GM19455 (cell line): Measurements from ENCODE around the gene CNTNAP2.

Source experiments
- ATAC-seq: cut with Tn5 transposase; IDR thresholded peaks from one replicate; pipeline ENCODE4 v1.9.1; 2021; ENCODE audit not compliant: unreplicated experiment

CNTNAP2 gene

DNA sequence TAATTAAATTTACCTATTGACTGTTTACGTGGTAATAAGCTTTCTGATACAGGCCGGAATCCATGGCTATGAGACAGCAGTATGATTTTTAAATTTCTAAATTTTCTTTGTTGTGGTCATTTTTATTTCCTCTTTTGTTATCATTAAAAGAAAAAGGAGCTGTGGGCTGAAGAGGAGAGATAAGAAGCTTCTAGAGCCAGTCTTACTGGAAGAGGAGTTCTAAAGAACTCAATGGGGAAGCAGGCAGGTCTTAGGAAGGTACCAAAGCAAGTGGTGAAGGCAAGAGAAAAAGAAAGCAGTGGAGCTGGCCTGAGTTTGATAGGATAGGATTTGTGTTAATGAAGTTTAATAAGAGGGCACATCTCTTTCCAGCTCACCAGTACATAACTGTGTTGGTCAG, 1187.8 kb downstream of the CNTNAP2 start:
- ATAC-seq = no peak

DNA sequence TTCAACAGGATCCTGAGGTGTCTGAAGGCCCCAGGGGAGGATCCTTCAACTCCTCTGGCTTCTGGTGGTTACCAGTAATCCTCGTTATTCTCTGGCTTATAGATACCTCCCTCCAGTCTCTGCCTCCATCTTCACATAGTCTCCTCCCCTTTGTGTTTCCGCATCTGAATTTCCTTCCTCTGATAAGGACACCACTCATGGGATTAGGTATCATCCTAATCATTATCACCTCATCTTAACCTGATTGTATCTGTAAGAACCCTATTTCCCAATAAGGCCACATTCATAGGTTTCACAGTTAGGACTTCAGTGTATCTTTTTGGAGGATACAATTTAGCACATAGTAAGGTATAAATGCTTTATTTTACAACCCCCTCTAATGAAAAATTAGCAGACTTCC, 1189.2 kb downstream of the CNTNAP2 start:
- no peak for ATAC-seq

DNA sequence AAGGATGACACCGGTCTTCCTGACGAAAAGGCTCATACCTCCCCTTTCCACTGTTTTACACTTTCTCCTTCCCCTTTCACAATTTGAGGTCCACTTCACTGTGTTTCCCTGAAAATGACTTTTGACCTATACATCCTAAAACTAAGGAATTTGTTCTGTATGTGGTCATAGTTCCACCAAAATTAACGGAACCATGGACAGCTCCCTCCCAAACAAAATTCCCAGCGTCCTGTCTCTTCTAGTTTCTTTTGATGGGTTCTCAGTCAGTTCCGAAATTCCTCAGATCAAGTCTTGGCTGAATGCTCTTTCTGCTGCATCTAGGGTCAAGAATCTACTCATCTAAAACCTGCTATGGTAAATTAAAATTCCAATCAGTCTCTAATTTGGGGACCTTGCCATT, 1191.9 kb downstream of the CNTNAP2 start:
- no peak for ATAC-seq

DNA sequence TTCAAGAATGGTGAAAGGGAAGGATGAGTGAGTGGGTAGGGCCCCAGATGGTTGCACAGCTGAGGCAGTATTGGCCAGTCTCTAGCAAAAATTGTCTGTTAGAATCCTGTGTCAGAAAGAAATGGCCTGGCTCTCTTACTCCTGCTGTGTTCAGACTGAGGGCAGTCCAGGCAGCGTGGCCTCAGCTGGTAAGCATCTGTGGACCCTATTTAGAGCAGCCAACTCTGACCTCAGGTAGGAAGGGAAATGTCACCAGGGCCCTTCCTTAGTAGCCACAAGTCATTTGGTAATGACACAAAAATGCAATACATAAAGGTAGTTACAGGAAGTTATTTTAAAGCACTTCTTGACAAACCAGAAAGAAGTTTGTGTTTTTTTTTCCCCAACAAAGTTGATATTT, 1194.7 kb downstream of the CNTNAP2 start:
- no peak for ATAC-seq

DNA sequence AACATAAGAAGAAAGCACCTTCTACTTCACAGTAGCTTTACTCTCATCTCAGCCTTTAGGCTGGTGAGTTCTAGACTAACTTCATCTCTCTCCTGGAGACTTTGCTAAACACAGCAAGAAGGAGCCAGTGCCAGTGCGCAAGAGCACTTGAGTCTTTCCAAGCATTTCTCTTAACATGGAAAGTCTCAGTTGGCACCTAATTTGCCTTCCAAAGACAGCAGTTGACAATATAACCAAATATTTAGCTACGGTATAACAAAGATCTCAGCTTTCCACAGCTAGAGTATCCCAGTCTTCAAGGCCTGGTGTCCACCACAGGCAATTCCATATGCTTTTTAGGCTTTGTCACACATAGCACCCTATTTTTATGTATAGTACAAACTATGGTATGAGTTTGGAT, 1204.9 kb downstream of the CNTNAP2 start:
- no peak for ATAC-seq

DNA sequence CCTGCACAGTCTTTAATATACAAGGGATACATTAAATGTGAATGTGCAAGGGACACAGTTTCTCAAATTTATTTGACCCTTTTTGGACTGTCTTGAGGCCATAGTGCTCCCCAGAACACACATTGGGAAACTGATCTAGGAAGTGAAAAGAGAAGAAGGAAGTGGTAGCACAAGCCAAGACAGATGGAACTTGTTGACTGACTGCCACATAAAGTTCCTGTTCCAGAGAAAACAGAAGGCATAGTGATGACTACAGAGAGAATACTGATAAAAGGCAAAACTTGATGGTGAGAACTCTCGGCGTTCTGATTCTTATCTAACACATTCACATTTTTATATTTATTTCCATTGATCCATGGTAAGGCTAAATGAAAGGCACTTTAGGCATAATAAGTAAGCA, 1216.4 kb downstream of the CNTNAP2 start:
- ATAC-seq = no peak

DNA sequence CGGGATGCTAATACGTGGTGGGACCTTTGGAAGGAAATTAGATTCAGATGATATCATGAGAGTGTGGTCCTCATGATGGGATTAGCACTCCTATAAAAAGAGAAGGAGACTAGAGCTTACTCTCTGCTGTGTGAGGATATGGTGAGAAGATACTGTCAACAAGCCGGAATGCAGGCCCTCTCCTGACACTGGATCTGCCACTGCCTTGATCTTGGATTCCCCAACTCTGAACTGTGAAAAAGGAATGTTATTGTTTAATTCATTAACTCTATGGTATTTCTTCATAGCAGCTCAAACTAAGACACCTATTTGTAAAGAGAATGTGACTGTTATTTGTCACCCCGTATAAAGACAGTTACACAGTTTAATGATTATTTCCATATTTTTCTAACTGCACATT, 1246.5 kb downstream of the CNTNAP2 start:
- ATAC-seq = no peak

DNA sequence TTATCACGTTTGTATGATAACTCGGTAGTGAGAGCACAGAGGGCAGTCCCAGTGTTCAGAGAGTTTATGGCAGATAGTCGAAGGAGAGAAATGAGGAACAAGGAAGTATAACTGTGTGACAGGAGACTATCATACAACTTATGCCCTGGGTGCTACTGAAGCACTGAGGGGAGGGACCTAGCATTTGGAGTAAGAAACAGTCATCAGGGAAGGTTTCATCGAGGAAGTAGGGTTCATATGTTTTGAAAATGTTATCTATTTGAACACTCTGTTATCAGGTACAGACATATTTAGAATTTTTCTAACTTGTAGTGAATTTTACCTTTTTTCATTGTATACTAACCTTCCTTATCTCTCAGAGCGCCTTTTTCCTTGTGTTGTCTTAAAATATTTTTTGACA, 1259.6 kb downstream of the CNTNAP2 start:
- no peak for ATAC-seq

DNA sequence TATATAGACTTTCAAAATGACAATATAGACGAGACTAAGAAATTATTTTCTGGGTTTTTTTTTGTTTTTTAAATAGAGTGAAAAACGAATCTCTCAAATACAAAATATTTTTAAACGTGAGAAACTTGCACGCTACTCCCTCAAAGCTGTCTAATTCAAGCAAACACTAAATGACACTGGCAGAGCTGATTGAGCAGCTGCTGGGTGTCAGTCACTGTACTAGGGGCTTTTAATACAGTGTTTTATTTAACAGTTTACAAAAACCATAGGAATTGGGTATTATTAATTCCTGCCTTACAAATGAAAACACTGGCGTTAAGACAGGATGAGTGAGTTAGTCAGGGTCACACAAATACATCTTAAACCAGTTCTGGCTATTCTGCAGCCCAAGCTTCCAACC, 1264.3 kb downstream of the CNTNAP2 start:
- no peak for ATAC-seq

DNA sequence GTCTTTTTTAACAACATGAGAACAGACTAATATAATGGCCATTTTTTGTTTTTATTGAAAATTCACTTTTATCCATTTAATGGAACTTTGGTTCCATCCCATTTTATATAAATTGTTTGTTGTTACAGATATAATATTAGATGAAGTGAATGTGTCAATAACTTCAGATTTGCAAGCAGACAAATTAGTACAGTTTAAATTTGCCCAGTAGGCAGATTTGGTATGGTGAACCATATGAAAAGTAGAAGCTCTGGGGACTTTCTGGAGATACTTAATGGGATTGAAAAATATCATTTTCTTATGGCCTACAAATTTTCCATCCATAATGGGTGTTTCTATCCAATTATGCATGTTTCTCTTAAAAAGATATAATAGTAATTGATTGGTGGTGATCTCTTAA, 1277.7 kb downstream of the CNTNAP2 start:
- ATAC-seq = no peak

DNA sequence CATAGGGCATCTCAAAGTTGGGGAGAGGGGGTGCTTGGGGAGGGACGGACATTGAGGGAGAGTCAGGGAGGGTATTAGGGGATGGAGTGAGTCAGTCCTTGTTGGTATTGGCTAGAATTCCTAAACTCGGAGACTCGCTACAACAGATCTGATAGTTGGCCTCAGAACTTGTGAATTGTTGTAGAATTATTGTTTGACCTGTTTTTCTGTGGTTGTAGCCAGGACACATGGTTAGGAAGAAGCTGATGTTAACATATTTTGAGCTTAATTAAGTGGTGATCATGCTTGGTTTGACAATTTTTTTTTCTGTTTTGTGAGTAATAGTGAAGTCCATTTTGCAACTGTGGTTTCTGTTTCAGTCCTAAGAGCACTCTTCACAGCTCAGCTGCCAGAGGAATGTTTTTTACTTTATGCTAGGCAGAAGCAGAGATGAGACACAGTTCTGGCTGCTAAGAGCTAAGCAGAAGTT, 1283.7 kb downstream of the CNTNAP2 start:
- no peak for ATAC-seq

DNA sequence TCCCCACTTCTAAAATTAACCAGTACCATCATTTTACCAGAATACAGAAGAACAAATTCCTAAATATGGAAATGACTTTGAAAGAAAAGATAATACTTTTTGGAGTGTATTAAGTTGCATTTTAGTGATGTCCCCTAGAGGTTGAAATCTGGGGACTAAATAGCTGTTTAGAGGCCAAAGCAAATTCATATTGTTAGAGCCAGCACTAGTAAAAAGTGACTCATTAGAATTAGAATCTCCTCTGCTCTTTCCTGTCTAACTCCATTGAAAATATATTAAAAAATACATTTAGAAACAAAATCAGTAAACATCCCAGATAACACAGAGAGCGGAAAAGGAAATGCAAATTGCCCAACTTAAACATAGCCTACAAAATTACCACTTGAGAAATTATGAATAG, 1284.3 kb downstream of the CNTNAP2 start:
- no peak for ATAC-seq

DNA sequence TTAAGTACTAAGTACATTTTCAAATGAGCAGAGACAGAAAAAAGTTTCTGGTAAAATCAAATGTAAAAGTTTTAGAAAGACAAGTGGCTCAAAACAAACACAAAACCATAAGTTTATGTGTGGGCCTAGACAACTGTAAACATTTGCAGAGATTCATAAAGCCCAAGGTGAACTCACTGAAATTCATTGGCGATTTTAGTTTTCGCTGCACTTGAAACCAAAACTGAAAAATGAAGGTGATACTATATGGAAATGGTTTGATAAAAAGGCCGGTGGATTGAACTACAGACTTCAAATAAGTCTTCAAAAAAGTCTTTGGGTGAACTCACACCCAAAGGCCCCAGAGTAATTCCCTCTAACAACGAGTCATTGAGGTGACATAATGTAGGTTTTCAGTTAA, 1289.0 kb downstream of the CNTNAP2 start:
- ATAC-seq = no peak

DNA sequence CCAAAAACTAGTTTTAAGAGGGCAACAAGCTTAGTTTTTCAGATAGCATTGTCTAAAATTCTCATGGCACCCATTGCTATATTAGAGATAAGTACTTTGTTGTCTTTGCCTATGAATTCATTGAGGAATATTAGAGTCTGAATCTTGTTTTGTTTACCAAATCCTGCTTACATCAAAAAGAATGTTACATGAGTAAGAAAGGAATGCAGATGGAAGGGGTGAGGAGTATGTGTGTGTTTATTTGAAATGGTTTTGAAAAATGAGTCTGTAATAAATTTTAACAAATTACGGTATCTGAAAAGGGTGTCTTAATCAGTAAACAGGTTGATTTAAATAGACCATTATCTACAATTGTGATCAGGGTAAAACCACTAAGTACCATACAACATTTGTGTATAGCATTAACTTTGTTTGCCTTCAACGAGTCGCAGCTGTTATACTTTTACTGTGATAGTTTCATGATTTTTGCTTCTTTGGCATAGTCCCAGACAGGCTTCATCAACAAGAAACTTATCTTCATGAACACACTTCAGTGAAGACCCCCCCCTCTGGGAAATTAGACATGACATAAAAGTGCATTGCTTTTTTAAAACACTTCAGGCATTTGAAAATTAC, 1290.0 kb downstream of the CNTNAP2 start:
- no peak for ATAC-seq

DNA sequence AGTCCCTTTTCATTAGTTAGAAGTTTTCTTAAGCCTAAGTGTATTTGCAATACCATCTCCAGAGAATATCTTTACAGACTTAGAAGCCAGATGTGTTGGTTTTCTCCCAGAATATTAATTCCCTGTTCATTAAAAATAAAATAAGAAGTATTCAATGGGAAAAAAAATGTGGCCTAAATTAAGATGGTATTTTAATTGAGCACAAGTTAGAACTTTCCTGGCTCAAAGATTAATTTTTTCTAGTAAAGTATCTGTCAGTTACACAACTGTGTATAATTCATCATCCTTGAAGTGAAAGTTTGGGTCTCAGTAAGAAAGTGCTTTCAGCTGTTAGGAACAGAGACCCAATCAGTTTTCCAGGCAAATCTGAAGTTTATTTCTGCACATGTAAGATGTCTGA, 1294.5 kb downstream of the CNTNAP2 start:
- ATAC-seq = no peak

DNA sequence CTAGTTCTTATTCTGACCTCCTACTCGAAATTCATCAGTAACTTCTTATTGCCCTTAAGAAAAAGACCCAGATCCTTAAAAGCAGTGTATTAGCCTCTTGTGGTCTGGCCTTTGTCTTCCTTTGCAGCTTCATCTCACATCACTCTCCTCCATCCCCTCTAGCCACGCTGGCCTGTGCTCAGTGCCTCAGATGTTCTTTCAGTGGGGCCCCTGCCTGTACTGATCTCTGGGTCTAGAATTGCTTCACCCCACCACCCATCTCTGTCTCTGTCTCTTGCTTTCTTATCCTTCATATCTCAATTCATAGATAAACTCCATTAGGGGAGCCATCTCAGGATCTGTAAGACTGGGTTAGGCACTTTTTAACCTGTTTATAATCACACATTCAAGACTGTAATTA, 1295.5 kb downstream of the CNTNAP2 start:
- no peak for ATAC-seq

DNA sequence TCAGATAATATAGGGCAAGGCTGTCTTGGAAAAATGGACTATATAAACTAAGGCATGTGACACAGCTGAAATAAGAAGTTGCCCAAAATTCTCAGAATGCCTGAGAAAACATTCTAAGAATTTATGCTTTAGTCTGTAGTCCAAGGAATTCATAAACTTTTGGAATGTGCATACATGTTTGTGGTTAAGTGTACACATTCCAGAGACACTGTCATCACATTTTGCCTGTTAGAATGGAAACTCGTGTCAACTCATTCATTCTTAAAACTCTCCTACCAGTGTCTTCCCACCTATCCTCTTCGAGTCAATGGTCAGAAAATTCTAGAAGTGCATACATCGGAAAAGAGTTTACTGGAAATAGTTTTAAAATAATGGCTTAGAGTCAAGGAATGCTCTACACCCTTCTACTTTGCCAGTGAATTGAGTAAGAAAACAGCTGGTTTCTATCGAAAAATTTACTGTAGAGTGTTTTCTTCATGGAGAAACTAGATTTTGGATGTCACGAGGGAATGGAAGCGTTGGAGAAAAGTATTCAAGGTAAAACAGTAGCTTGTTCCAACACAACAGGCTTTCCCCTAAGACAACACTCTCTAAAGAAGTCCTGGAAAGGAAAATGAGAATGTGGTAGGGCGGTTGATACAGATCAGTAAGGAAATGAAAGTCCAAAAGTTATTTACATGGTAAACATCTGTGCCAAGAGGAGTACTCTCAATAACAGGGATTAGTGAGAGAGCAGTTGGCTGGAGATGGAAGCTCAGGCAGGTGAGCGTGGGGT, 1296.4 kb downstream of the CNTNAP2 start:
- no peak for ATAC-seq

DNA sequence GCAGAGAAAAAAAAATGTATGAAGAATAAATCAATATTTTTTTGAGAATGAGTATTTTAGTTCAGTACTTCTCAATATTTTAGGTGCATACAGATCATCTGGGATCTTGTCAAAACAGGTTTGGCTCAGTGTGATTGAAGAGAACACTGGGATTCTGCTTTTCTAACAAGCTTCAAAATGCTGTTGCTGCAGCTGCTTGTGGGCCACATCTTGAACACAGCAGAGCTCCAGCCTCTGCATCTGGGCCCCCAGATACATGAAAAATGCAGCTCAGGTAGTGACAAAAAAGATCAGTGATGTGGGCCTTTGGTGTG, 1296.9 kb downstream of the CNTNAP2 start:
- no peak for ATAC-seq

DNA sequence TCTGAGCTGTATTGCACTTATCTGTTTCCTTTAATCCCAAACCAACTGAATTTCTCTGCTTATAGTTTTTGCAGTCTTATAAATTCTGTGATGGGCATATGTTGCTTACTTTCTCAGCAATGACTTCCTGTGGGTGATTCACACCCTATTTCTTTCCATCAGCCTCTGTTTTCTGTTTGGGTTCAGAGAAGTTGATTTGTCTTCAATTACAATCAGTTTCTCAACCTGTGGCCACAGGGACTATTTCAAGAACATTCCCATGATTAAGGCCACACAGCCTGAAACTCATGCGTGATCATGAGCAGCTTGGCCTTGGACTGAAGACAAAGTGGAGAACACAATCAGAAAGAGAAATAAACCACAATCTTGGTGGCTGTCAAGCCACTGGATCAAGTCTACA, 1299.4 kb downstream of the CNTNAP2 start:
- ATAC-seq = no peak

DNA sequence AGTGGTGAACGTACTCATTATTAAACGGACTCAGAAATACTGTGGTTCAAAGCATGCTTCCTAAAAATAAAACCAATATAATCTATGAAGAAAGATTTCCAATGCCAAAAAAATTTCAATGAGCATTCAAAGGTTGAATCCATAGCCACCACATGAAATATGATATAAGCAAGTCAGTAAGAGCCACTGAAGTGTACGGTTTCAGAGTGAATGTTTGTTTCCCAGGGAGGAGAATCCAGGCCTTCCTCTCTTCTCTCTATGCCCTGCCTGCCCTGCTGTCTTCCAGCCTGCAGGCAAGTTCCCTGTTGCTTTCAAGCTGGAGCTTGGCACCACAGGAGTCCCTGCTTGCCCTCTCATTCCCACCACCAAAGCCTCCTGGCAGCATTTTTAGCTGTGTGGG, 1302.4 kb downstream of the CNTNAP2 start:
- no peak for ATAC-seq

DNA sequence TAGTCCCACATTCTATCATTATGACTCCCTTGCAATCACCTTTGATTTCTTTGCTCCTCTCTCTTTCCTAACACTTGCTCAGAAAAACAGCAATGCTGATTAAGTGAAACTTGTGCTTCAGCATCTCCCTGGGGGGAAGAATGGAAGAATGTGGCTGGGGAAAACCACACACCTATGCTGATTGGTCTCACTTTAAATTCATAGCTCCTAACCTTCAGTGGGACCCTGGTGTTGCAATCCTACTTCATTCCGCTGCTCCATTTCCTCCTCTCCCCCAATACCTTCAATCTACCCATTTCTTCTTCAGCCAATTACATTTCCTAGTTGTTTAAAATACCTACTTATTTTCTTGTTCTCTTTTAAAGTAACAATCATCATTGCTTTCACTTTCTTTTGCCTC, 1307.3 kb downstream of the CNTNAP2 start:
- ATAC-seq = no peak

DNA sequence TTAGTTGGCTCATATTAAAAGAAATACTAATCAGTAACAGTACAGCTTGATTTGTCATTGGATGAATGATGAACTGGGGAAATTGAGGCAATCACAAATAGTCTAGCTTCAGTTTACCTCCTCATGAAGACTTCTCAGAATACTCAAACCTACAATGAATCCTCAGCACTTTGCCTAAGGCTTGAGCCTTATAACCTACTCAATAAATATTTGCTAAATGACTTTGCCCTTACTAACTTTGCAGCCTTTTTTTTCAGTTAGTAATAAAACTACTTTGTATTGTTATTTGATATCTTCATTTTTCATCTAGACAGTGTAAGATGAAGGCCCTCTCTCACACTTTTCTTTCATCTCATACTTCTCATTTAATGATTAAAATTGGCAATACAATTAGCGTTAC, 1311.5 kb downstream of the CNTNAP2 start:
- ATAC-seq = no peak

DNA sequence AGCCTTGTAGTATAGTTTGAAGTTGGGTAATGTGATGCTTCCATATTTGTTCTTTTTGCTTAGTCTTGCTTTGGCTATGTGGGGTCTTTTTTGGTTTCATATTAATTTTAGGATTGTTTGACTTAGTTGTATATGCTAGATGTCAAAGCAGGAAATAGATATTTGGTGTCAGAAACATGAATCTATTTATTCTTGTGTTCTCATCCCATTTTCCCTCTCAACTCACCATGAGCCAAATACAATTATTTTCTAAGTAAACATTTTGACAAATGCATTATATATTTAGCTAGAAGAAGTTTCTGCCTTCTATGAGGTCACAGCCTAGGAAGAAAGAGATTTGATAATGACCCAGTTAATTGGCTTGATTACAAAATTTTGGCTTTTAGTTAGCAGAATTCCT, 1313.4 kb downstream of the CNTNAP2 start:
- ATAC-seq = no peak
